HepG2 (cell line): Measurements from ENCODE around the gene OGFR. TPM values are rescaled to one million over a fixed set of nuclear protein-coding genes. Genes with fewer than 3 reads are reported as not detected.

Experiments
- CEBPG ChIP-seq: IDR thresholded peaks from 2 replicates; pipeline ENCODE4 v1.6.1; 2016
- DMAP1 ChIP-seq: IDR thresholded peaks from 2 replicates; pipeline ENCODE4 v1.6.1; 2016
- KLF13 ChIP-seq: sonication (generic); formaldehyde crosslinking; IDR thresholded peaks from 2 replicates; pipeline ENCODE4 v1.4.0; 2020; ENCODE audit warnings: mild to moderate bottlenecking, missing genetic modification reagents
- KLF16 ChIP-seq, 2 experiments: sonication (generic) in 1 of 2; formaldehyde crosslinking in 1 of 2; IDR thresholded peaks; 2 replicates each; pipeline versions ENCODE4 v1.6.1 to v1.8.0; 2016 to 2023; ENCODE audit warnings: missing genetic modification reagents in 2 of 2, missing compliant biosample characterization in 1 of 2
- MXD4 ChIP-seq: IDR thresholded peaks from 2 replicates; pipeline ENCODE4 v1.6.1; 2016; ENCODE audit warnings: mild to moderate bottlenecking, missing biosample characterization, missing genetic modification reagents
- SYNCRIP ChIP-seq: fragments of 200-400 bp; formaldehyde crosslinking; IDR thresholded peaks from 2 replicates; pipeline ENCODE4 v1.6.1; 2018; ENCODE audit warnings: mild to moderate bottlenecking, low read depth, low read length; ENCODE audit not compliant: insufficient read depth
- TCF12 ChIP-seq, 2 experiments: fragments of 450-650 bp in 1 of 2; sonication (generic) in 1 of 2; formaldehyde crosslinking in 1 of 2; IDR thresholded peaks; 2 replicates each; pipeline versions ENCODE4 v1.6.1 to v1.8.0; 2017 to 2022; ENCODE audit warnings: antibody characterized with exemption in 1 of 2, mild to moderate bottlenecking in 1 of 2, missing genetic modification reagents in 1 of 2, moderate library complexity in 1 of 2
- ZBTB26 ChIP-seq: IDR thresholded peaks from 2 replicates; pipeline ENCODE4 v1.6.1; 2016; ENCODE audit warnings: missing compliant biosample characterization, missing genetic modification reagents, borderline replicate concordance
- ZFAT ChIP-seq: sonication (generic); formaldehyde crosslinking; conservative IDR thresholded peaks from 2 replicates; pipeline ENCODE4 v1.8.1; 2023; ENCODE audit warnings: missing genetic modification reagents, inconsistent platforms
- ZFP36L1 ChIP-seq: sonication (generic); formaldehyde crosslinking; IDR thresholded peaks from 2 replicates; pipeline ENCODE4 v1.8.0; 2022; ENCODE audit warnings: mild to moderate bottlenecking, missing genetic modification reagents, moderate library complexity
- ZNF124 ChIP-seq: sonication (generic); formaldehyde crosslinking; IDR thresholded peaks from 2 replicates; pipeline ENCODE4 v1.4.0; 2020; ENCODE audit warnings: missing genetic modification reagents
- ZNF34 ChIP-seq: sonication (generic); formaldehyde crosslinking; IDR thresholded peaks from 2 replicates; pipeline ENCODE4 v1.4.0; 2020; ENCODE audit warnings: mild to moderate bottlenecking, missing genetic modification reagents, borderline replicate concordance
- ZNF574 ChIP-seq: sonication (generic); formaldehyde crosslinking; IDR thresholded peaks from 2 replicates; pipeline ENCODE4 v1.4.0; 2020; ENCODE audit warnings: missing genetic modification reagents
- ZNF614 ChIP-seq: IDR thresholded peaks from 2 replicates; pipeline ENCODE4 v1.6.1; 2018; ENCODE audit warnings: missing biosample characterization, missing genetic modification reagents, inconsistent platforms, borderline replicate concordance
- ZSCAN29 ChIP-seq: sonication (generic); formaldehyde crosslinking; conservative IDR thresholded peaks from 2 replicates; pipeline ENCODE4 v1.4.0; 2020; ENCODE audit warnings: mild to moderate bottlenecking, missing genetic modification reagents
- polyA plus RNA-seq, 8 experiments: library from polyadenylated mRNA; depleted of rRNA in 3 of 8; stranded (reverse) in 7 of 8; unstranded in 1 of 8; fragments of >200 nt; fragmentation: Illumina TruSeq in 4 of 8; extraction: Trizol in 4 of 8; gene quantifications; 2 replicates each; pipeline versions ENCODE4 v1.2.1 to v1.2.3, GENCODE V29; 2011 to 2016; ENCODE audit warnings: low read depth in 4 of 8, missing spikeins in 1 of 8, mixed read lengths in 1 of 8; ENCODE audit not compliant: insufficient read depth in 1 of 8
- total RNA-seq, 5 experiments: library from RNA; depleted of rRNA; stranded (reverse); fragments of >200 nt; fragmentation: Illumina TruSeq; extraction: Trizol; gene quantifications; 2 replicates each; pipeline ENCODE4 v1.2.3, GENCODE V29; 2016; ENCODE audit warnings: low read depth in 1 of 5
- TF ChIP-seq, protein P1 (sequence below): sonication (generic); formaldehyde crosslinking; IDR thresholded peaks from 2 replicates; pipeline ENCODE4 v1.4.0; 2020; ENCODE audit warnings: mild to moderate bottlenecking, missing genetic modification reagents

OGFR gene
- total and polyA plus RNA-seq, 2 of the 13 experiments (the other 11 are each of a cell fraction or from before 2014, with no cell fraction given) = 47.7 to 81.8 TPM

GRCh38 chr20:62818592-62819493, 14.2 kb downstream of the OGFR start (continued):
- TF ChIP-seq, protein P1, sequence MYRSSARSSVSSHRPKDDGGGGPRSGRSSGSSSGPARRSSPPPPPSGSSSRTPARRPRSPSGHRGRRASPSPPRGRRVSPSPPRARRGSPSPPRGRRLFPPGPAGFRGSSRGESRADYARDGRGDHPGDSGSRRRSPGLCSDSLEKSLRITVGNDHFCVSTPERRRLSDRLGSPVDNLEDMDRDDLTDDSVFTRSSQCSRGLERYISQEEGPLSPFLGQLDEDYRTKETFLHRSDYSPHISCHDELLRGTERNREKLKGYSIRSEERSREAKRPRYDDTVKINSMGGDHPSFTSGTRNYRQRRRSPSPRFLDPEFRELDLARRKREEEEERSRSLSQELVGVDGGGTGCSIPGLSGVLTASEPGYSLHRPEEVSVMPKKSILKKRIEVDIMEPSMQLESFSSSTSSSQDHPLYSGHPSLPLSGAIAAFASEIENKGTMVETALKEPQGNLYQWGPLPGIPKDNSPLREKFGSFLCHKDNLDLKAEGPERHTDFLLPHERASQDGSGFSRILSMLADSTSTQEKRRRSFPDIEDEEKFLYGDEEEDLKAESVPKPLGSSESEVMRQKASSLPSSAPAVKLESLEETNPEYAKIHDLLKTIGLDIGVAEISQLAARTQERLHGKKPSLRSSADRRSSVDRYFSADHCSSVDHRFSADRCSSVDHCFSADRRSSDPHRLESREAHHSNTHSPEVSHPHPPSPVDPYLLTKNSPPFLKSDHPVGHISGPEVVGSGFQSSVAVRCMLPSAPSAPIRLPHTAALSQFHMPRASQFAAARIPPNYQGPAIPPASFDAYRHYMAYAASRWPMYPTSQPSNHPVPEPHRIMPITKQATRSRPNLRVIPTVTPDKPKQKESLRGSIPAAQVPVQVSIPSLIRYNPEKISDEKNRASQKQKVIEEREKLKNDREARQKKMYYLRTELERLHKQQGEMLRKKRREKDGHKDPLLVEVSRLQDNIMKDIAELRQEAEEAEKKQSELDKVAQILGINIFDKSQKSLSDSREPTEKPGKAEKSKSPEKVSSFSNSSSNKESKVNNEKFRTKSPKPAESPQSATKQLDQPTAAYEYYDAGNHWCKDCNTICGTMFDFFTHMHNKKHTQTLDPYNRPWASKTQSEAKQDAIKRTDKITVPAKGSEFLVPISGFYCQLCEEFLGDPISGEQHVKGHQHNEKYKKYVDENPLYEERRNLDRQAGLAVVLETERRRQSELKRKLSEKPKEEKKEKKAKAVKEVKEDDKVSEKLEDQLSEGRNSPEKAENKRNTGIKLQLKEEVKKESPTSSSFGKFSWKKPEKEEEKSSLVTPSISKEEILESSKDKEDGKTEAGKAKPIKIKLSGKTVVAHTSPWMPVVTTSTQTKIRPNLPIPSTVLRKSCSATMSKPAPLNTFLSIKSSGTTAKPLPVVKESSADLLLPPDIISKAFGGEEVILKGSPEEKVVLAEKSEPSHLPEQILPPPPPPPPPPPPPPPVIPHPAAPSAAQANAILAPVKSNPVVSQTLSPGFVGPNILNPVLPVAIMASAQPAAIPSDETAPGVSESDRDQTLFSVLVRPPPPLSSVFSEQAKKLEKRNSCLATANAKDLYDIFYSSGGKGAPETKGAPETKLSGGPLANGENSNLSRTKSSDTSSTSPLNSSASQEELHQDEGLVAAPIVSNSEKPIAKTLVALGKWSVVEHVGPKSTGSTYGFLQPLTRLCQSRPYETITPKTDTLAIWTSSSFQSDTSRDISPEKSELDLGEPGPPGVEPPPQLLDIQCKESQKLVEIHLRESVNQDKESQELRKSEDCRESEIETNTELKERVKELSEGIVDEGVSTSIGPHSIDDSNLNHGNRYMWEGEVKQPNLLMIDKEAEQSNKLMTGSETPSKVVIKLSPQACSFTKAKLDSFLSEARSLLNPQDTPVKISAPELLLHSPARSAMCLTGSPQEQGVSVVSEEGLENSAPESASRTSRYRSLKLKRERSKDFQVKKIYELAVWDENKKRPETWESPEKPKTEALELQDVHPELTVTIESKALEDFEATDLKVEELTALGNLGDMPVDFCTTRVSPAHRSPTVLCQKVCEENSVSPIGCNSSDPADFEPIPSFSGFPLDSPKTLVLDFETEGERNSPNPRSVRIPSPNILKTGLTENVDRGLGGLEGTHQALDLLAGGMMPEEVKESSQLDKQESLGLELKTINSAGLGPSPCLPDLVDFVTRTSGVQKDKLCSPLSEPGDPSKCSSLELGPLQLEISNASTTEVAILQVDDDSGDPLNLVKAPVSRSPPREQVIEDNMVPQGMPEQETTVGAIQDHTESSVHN (CRISPR knock-in tag) = no peak
- no peak for TF ChIP-seq ZBTB26 (CRISPR knock-in tag)
- TF ChIP-seq ZNF34 (CRISPR knock-in tag) = no peak
- peak; percentile 62 for TF ChIP-seq ZNF614
- TF ChIP-seq KLF13 (CRISPR knock-in tag) = peak; percentile 89; the same call in 1 of the 2 replicates
- TF ChIP-seq KLF16 (CRISPR knock-in tag; IDR thresholded peaks at IDR 0.05) = peak in 1 of 2 experiments; percentile 55; a peak in 1 of 4 replicates
- no peak for TF ChIP-seq TCF12 (IDR thresholded peaks at IDR 0.05)
- TF ChIP-seq TCF12 (CRISPR knock-in tag; IDR thresholded peaks at IDR 0.05) = no peak
- no peak; the same call in none of the 2 replicates for TF ChIP-seq MXD4 (CRISPR knock-in tag)
- no peak for TF ChIP-seq ZFP36L1 (CRISPR knock-in tag)
- peak; percentile 39; the same call in 1 of the 2 replicates for TF ChIP-seq DMAP1
- TF ChIP-seq ZFAT (CRISPR knock-in tag) = no peak
- no peak for TF ChIP-seq SYNCRIP
- TF ChIP-seq CEBPG = no peak
- no peak for TF ChIP-seq ZNF124
- TF ChIP-seq ZNF574 (CRISPR knock-in tag) = peak; percentile 60
- TF ChIP-seq ZSCAN29 = no peak
